ENCODE measurements around the gene NPEPL1. TPM values are rescaled to one million over a fixed set of nuclear protein-coding genes. Genes with fewer than 3 reads are reported as not detected.

The NPEPL1 gene
- total RNA-seq, 3 donors from 2014 or later, result 26.8 to 35.7 (median 30.8) TPM

DNA sequence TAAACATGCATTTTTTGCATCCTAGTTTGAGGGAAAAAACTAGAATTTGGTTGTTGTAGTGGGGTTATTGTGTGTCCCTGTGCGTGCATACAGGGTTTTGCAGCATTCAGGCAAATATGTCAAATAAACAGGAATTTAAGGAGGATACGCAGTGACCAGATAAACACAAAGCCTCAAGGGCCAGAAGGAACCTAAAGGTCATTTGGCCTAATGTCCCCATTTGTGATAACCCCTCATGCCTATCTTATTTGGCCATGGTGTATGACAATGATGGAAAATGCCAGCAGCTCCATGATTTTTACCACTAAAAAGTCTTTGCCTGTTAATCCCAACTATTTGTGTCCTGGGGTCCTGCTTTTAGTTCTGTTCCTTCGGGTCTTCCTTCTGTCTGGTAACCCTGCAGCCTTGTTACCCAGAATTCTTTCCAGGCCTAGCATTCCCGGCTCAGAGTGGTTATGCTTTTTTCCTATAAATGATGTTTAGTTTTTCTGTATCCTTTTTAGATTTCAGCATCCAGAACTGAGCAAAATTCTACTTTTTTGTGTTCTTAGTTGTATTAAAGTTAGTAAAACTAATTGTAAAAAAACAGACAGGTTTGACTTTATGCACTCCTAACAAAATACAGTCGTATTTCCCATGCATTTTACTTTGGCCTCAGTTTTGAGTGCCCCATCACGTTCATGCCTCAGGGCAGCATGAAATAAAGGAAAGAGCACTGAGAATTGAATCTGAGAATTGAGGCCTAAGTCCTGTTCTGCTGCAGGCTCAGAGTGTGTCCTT, 37.1 kb upstream of the NPEPL1 start:
- H3K9me3 ChIP-seq, result no peaks in the 10 kb centered on the region
- H3K4me3 ChIP-seq, result no peak overlapping the region
- H3K27ac ChIP-seq, result no peak overlapping the region
- TF ChIP-seq, protein P1, sequence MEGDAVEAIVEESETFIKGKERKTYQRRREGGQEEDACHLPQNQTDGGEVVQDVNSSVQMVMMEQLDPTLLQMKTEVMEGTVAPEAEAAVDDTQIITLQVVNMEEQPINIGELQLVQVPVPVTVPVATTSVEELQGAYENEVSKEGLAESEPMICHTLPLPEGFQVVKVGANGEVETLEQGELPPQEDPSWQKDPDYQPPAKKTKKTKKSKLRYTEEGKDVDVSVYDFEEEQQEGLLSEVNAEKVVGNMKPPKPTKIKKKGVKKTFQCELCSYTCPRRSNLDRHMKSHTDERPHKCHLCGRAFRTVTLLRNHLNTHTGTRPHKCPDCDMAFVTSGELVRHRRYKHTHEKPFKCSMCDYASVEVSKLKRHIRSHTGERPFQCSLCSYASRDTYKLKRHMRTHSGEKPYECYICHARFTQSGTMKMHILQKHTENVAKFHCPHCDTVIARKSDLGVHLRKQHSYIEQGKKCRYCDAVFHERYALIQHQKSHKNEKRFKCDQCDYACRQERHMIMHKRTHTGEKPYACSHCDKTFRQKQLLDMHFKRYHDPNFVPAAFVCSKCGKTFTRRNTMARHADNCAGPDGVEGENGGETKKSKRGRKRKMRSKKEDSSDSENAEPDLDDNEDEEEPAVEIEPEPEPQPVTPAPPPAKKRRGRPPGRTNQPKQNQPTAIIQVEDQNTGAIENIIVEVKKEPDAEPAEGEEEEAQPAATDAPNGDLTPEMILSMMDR (IDR thresholded peaks at IDR 0.05), result no peak
- TF ChIP-seq POLR2AphosphoS5 (IDR thresholded peaks at IDR 0.05) (no peak), POLR2A (IDR thresholded peaks at IDR 0.05) (no peak)
- H3K36me3 ChIP-seq, result no peaks in the 10 kb centered on the region
- intact Hi-C loops (cut with DNase I; ENCODE audit: low total_unique reads), result no loop called here
- H3K27me3 ChIP-seq, result no peaks in the 10 kb centered on the region
- no peak for DNase-seq (ENCODE audit: low spot score in 2 of 2)
- H3K4me1 ChIP-seq, result no peaks in the 10 kb centered on the region

DNA sequence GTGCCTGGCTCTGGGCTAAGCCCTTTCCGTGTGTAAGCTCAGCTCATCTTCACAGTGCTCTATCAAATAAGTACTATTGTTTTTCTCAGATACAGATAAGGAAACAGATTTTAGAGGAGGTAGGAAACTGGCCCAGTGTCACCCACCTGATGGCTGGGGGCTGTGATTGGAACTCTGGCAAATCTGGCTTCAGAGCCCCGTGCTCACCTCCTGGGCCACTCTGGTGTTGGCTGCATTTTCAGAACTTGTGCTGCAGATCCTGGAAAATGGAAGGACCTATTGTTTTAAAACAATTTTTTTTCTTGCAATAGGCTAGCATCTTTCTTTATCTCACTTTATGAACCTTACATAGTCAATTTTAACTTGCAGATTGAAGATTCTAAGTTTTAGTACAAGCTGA, 35.8 kb upstream of the NPEPL1 start:
- H3K27me3 ChIP-seq, result no peaks in the 10 kb centered on the region
- no peaks in the 10 kb centered on the region for H3K4me1 ChIP-seq
- no peak overlapping the region for H3K4me3 ChIP-seq
- H3K36me3 ChIP-seq, result no peaks in the 10 kb centered on the region
- no peak for DNase-seq (ENCODE audit: low spot score in 2 of 2)
- no peaks in the 10 kb centered on the region for H3K9me3 ChIP-seq
- intact Hi-C loops (cut with DNase I; ENCODE audit: low total_unique reads), result no loop called here
- H3K27ac ChIP-seq, result no peak overlapping the region
- TF ChIP-seq POLR2AphosphoS5 (IDR thresholded peaks at IDR 0.05) (no peak), POLR2A (IDR thresholded peaks at IDR 0.05) (no peak)
- TF ChIP-seq, protein P1 (IDR thresholded peaks at IDR 0.05), result no peak

DNA sequence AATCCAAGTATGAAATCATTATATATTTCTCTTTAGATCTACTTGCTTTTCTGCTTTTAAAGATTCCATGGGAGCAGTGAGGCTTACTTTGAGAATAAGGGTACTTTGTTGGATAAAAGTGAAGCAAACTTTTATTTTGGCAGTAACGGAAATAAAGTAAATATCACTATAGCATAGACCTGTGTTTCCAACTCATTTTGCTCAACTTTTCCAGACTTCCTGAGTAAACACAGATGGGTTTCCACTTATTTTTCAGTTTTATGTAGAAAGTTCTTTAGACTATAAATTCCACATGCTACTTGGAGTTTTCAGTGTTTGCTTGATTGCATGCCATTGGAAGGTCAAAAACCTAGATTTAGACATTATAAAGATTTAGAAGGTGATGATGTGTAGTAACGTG, 35.3 kb upstream of the NPEPL1 start:
- Histone ChIP-seq H3K9me3 (no peaks in the 10 kb centered on the region), H3K27me3 (no peaks in the 10 kb centered on the region), H3K36me3 (no peaks in the 10 kb centered on the region), H3K4me1 (no peaks in the 10 kb centered on the region), H3K4me3 (no peak overlapping the region), H3K27ac (no peak overlapping the region)
- intact Hi-C loops (cut with DNase I; ENCODE audit: low total_unique reads), result no loop called here
- DNase-seq (ENCODE audit: low spot score in 2 of 2), result no peak
- TF ChIP-seq POLR2AphosphoS5 (IDR thresholded peaks at IDR 0.05) (no peak), POLR2A (IDR thresholded peaks at IDR 0.05) (no peak)
- TF ChIP-seq, protein P1 (IDR thresholded peaks at IDR 0.05), result no peak

DNA sequence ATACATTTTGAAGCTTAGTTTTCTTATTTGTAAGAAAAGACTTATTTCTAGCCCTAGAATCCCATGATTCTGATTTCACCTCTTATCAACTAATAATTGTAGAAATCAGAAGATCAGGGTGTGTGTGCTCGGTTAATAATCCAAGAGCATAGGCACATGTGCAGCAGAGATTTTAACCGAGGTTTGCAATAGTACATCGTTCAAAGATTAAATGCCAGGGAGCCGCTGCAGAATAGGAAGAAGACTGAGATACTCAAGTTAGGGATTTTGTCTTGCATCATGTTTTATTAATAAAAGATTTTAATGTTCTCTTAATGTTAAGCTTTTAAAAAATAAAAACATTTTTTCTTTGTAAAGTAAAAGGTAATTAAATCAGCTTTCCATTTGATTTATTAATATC, 34.6 kb upstream of the NPEPL1 start:
- TF ChIP-seq POLR2A (IDR thresholded peaks at IDR 0.05) (no peak), POLR2AphosphoS5 (IDR thresholded peaks at IDR 0.05) (no peak)
- Histone ChIP-seq H3K9me3 (no peaks in the 10 kb centered on the region), H3K4me1 (no peaks in the 10 kb centered on the region), H3K4me3 (no peak overlapping the region), H3K36me3 (no peaks in the 10 kb centered on the region), H3K27me3 (no peaks in the 10 kb centered on the region), H3K27ac (no peak overlapping the region)
- intact Hi-C loops (cut with DNase I; ENCODE audit: low total_unique reads), result no loop called here
- DNase-seq (ENCODE audit: low spot score in 2 of 2), result no peak

GRCh38 chr20:58658760-58659159, 33.8 kb upstream of the NPEPL1 start:
- Histone ChIP-seq H3K4me1 (no peaks in the 10 kb centered on the region), H3K36me3 (no peaks in the 10 kb centered on the region), H3K27me3 (no peaks in the 10 kb centered on the region), H3K4me3 (no peak overlapping the region), H3K9me3 (no peaks in the 10 kb centered on the region), H3K27ac (no peak overlapping the region)
- intact Hi-C loops (cut with DNase I; ENCODE audit: low total_unique reads), result no loop called here
- no peak for TF ChIP-seq POLR2A (IDR thresholded peaks at IDR 0.05)
- no peak for TF ChIP-seq POLR2AphosphoS5 (IDR thresholded peaks at IDR 0.05)
- TF ChIP-seq, protein P1 (IDR thresholded peaks at IDR 0.05), result no peak
- DNase-seq (ENCODE audit: low spot score in 2 of 2), result no peak

Measured in breast epithelium (tissue), 4 donors.